Endodermal cell (in vitro differentiated cells): ENCODE data around the gene CTDNEP1. TPM values are rescaled to one million over a fixed set of nuclear protein-coding genes. Genes with fewer than 3 reads are reported as not detected.

Source experiments
- DNase-seq: peaks from one replicate; pipeline ENCODE4 v3.0.0-alpha.2; 2017
- H3K27ac ChIP-seq: 2 replicates; pipeline ENCODE4 v1.5.1; 2013; ENCODE audit warnings: mild to moderate bottlenecking, low read depth, low read length, moderate library complexity
- H3K27me3 ChIP-seq: 2 replicates; pipeline ENCODE4 v1.6.1; 2013; ENCODE audit warnings: mild to moderate bottlenecking, low read length, moderate library complexity; ENCODE audit not compliant: insufficient read depth, control insufficient read depth, poor library complexity, severe bottlenecking
- H3K36me3 ChIP-seq: 2 replicates; pipeline ENCODE4 v1.7.0; 2013; ENCODE audit warnings: mild to moderate bottlenecking, low read length, moderate library complexity; ENCODE audit not compliant: control insufficient read depth, insufficient read depth
- H3K4me1 ChIP-seq: one replicate; pipeline ENCODE4 v1.7.0; 2013; ENCODE audit warnings: low read length; ENCODE audit not compliant: control insufficient read depth, insufficient read depth
- H3K4me3 ChIP-seq: 2 replicates; pipeline ENCODE4 v1.5.1; 2013; ENCODE audit warnings: mild to moderate bottlenecking, low read length, moderate library complexity
- H3K9ac ChIP-seq: 2 replicates; pipeline ENCODE4 v1.6.1; 2013; ENCODE audit warnings: mild to moderate bottlenecking, low read length, moderate library complexity; ENCODE audit not compliant: poor library complexity, severe bottlenecking; ENCODE audit errors: extremely low read depth
- H3K9me3 ChIP-seq: 2 replicates; pipeline ENCODE4 v1.6.1; 2013; ENCODE audit warnings: mild to moderate bottlenecking, low read length, moderate library complexity; ENCODE audit not compliant: control insufficient read depth
- H3K27ac Mint-ChIP-seq: 2 replicates; pipeline ENCODE4 v1.8.0; 2020; ENCODE audit warnings: mixed read lengths
- H3K27me3 Mint-ChIP-seq: 2 replicates; pipeline ENCODE4 v1.8.0; 2021; ENCODE audit warnings: mild to moderate bottlenecking, mixed read lengths; ENCODE audit not compliant: insufficient read depth
- H3K36me3 Mint-ChIP-seq: 2 replicates; pipeline ENCODE4 v1.8.0; 2020; ENCODE audit warnings: low read depth, mixed read lengths
- H3K4me1 Mint-ChIP-seq: 2 replicates; pipeline ENCODE4 v1.8.0; 2020; ENCODE audit warnings: mixed read lengths
- H3K4me3 Mint-ChIP-seq: 2 replicates; pipeline ENCODE4 v1.8.0; 2020; ENCODE audit warnings: mild to moderate bottlenecking, moderate library complexity, mixed read lengths
- H3K9me3 Mint-ChIP-seq: 2 replicates; pipeline ENCODE4 v1.8.0; 2020; ENCODE audit warnings: mild to moderate bottlenecking, mixed read lengths
- CTCF ChIP-seq: fragments of 200-600 bp; sonication (generic); conservative IDR thresholded peaks from 2 replicates; pipeline ENCODE4 v1.5.0; 2021; ENCODE audit warnings: antibody characterized with exemption, mild to moderate bottlenecking
- WGBS, 2 experiments: methylation state at CpG; one replicate each; pipeline versions ENCODE4 v1.1.5 to v1.1.7; 2013; ENCODE audit warnings: missing lambda C conversion rate in 2 of 2, mixed read lengths in 1 of 2; ENCODE audit not compliant: insufficient coverage in 1 of 2, insufficient read length in 1 of 2; 5-methylcytosine and 5-hydroxymethylcytosine counted together
- total RNA-seq, 2 donors: library from RNA; stranded (reverse); fragmentation: NEBNext Ultra II Directional in 1 of 2; extraction: Animal tissue kit (Norgen Biotek cat#: 25700) in 1 of 2; gene quantifications; 2 replicates in 1 of 2; 3 replicates in 1 of 2; pipeline ENCODE4 v1.2.1, GENCODE V29; 2021

The CTDNEP1 gene
- total RNA-seq, 2 donors from 2014 or later = 123 to 125 TPM

GRCh38 chr17:7254511-7254910 is 3.0 kb upstream of the CTDNEP1 start:
- Mint-ChIP-seq H3K4me3 (no peak overlapping the region), H3K4me1 (peaks cover 19% of the 10 kb centered on the region), H3K36me3 (peaks cover 38% of the 10 kb centered on the region), H3K27ac (no peak overlapping the region), H3K27me3 (no peaks in the 10 kb centered on the region), H3K9me3 (no peaks in the 10 kb centered on the region)
- H3K4me3 ChIP-seq = no peak overlapping the region
- TF ChIP-seq CTCF = no peak
- DNase-seq = no peak
- peaks cover 35% of the 10 kb centered on the region for H3K36me3 ChIP-seq
- no peak overlapping the region for H3K9ac ChIP-seq
- H3K9me3 ChIP-seq = no peaks in the 10 kb centered on the region
- no peaks in the 10 kb centered on the region for H3K4me1 ChIP-seq
- 96 to 100% methylated on average over 2 to 4 of the region's 4 CpGs for whole genome bisulfite sequencing, 2 experiments
- H3K27ac ChIP-seq = no peak overlapping the region
- no peaks in the 10 kb centered on the region for H3K27me3 ChIP-seq

- Histone ChIP-seq H3K9ac (peak overlapping the region; percentile 90), H3K9me3 (no peaks in the 10 kb centered on the region), H3K27me3 (no peaks in the 10 kb centered on the region), H3K36me3 (peaks cover 26% of the 10 kb centered on the region), H3K4me3 (peak overlapping the region; percentile 94), H3K4me1 (no peaks in the 10 kb centered on the region), H3K27ac (peak overlapping the region; percentile 98)
- Mint-ChIP-seq H3K4me3 (peak overlapping the region; percentile 91), H3K27ac (peak overlapping the region; percentile 100), H3K9me3 (no peaks in the 10 kb centered on the region), H3K4me1 (peaks cover 25% of the 10 kb centered on the region), H3K27me3 (no peaks in the 10 kb centered on the region), H3K36me3 (peaks cover 29% of the 10 kb centered on the region)
- no peak for DNase-seq
- 89% methylated on average over 5 of the region's 5 CpGs for WGBS, 2 experiments
- TF ChIP-seq CTCF = no peak
Measured at GRCh38 chr17:7253082-7253481, 1.5 kb upstream of the CTDNEP1 start.

- Mint-ChIP-seq H3K4me3 (peak within 1 kb of the TSS; percentile 91), H3K27me3 (no peaks in the 10 kb centered on the region), H3K9me3 (no peaks in the 10 kb centered on the region), H3K36me3 (peaks cover 29% of the 10 kb centered on the region), H3K4me1 (peaks cover 25% of the 10 kb centered on the region), H3K27ac (peak within 1 kb of the TSS; percentile 100)
- peak within 1 kb of the TSS; percentile 90 for H3K9ac ChIP-seq
- H3K9me3 ChIP-seq = no peaks in the 10 kb centered on the region
- no peaks in the 10 kb centered on the region for H3K4me1 ChIP-seq
- H3K27me3 ChIP-seq = no peaks in the 10 kb centered on the region
- H3K27ac ChIP-seq = peak within 1 kb of the TSS; percentile 98
- DNase-seq = peak; percentile 99
- 2 to 3% methylated on average over 24 to 55 of the region's 55 CpGs for WGBS, 2 experiments
- peaks cover 26% of the 10 kb centered on the region for H3K36me3 ChIP-seq
- peak; percentile 24 for TF ChIP-seq CTCF
- peak within 1 kb of the TSS; percentile 94 for H3K4me3 ChIP-seq
Measured at GRCh38 chr17:7252176-7253043, 876 bp upstream of the CTDNEP1 start, which contains the start of gene ELP5. Gene ELP5, plus strand, starts transcription at chr17:7252215. Its CDS starts 336 bp downstream, at chr17:7252551.
